Measurements from ENCODE around the gene CCDC197. TPM values are rescaled to one million over a fixed set of nuclear protein-coding genes. Genes with fewer than 3 reads are reported as not detected.

Gene CCDC197
- total and polyA plus RNA-seq, 2 of the 4 experiments (the other 2 are of a cell fraction): not detected

- Histone ChIP-seq H2AK9ac (replicated peaks; ENCODE audit: low read depth, low read length, poor library complexity) (no peak overlapping the region), H2BK15ac (ENCODE audit: low read depth, low read length) (no peak overlapping the region), H3K9me3 (ENCODE audit: control insufficient read depth, insufficient read depth, low read length) (no peaks in the 10 kb centered on the region), H3K4me1 (ENCODE audit: control insufficient read depth, insufficient read depth, low read length) (no peaks in the 10 kb centered on the region), H2AFZ (replicated peaks; ENCODE audit: low read length, poor library complexity) (no peak overlapping the region), H4K5ac (ENCODE audit: low read depth, low read length) (no peak overlapping the region), H3K9me1 (ENCODE audit: insufficient read depth, low read length) (no peaks in the 10 kb centered on the region), H2BK120ac (ENCODE audit: low read depth, low read length) (no peak overlapping the region), H3K79me1 (ENCODE audit: low read depth in 1 of 2, low read length in 2 of 2) (no peaks in the 10 kb centered on the region), H3K9ac (ENCODE audit: low read depth, low read length) (no peak overlapping the region), H3K36me3 (ENCODE audit: control insufficient read depth, insufficient read depth, low read length) (no peaks in the 10 kb centered on the region), H3K27me3 (ENCODE audit: control insufficient read depth, insufficient read depth, low read length) (peaks cover 32% of the 10 kb centered on the region; the same call in 1 of the 2 replicates), H3K4ac (ENCODE audit: low read depth, low read length) (no peak overlapping the region), H3K18ac (ENCODE audit: low read depth, low read length) (no peak overlapping the region), H3K4me3 (ENCODE audit: insufficient read depth, low read depth, low read length) (no peak overlapping the region), H2AK5ac (ENCODE audit: low read depth, low read length) (no peak overlapping the region), H3K23ac (ENCODE audit: low read depth, low read length) (no peak overlapping the region), H3K56ac (ENCODE audit: extremely low read depth, insufficient read depth, low read length) (no peak overlapping the region), H4K8ac (ENCODE audit: low read depth in 2 of 2, low read length in 2 of 2) (no peak overlapping the region), H4K91ac (ENCODE audit: insufficient read depth, low read depth, low read length) (no peak overlapping the region), H3K4me2 (ENCODE audit: low read depth, low read length) (no peak overlapping the region), H3K14ac (replicated peaks; ENCODE audit: low read depth, low read length) (no peak overlapping the region), H3K27ac (ENCODE audit: insufficient read depth, low read length) (no peak overlapping the region), H4K20me1 (ENCODE audit: insufficient read depth, low read length) (no peaks in the 10 kb centered on the region), H2BK20ac (ENCODE audit: low read depth, low read length) (no peak overlapping the region), H2BK5ac (ENCODE audit: low read depth, low read length, poor library complexity, severe bottlenecking) (no peak overlapping the region)
- TF ChIP-seq BHLHE40 (IDR thresholded peaks at IDR 0.05; ENCODE audit: low read depth, low read length): no peak
- TF ChIP-seq FOS (IDR thresholded peaks at IDR 0.05; ENCODE audit: low read depth, low read length): no peak
- TF ChIP-seq ELK1 (IDR thresholded peaks at IDR 0.05; ENCODE audit: borderline replicate concordance, low read depth, low read length): no peak
- no peak for TF ChIP-seq MAZ (IDR thresholded peaks at IDR 0.05; ENCODE audit: borderline replicate concordance, low read depth, low read length)
- no peak for TF ChIP-seq CTCF (conservative IDR thresholded peaks at IDR 0.05; ENCODE audit: low read depth, low read length)
- TF ChIP-seq MXI1 (IDR thresholded peaks at IDR 0.05; ENCODE audit: borderline replicate concordance, low read depth, low read length): no peak
- TF ChIP-seq CEBPB (IDR thresholded peaks at IDR 0.05; ENCODE audit: low read depth, low read length): no peak
- TF ChIP-seq USF2 (IDR thresholded peaks at IDR 0.05; ENCODE audit: low read depth, low read length): no peak
- no peak for TF ChIP-seq MAFK (IDR thresholded peaks at IDR 0.05; ENCODE audit: low read depth, low read length)
- TF ChIP-seq RFX5 (IDR thresholded peaks at IDR 0.05; ENCODE audit: low read depth, low read length): no peak
- no peak for TF ChIP-seq POLR2A (IDR thresholded peaks at IDR 0.05; ENCODE audit: low read depth, low read length)
- no peak for TF ChIP-seq RAD21 (IDR thresholded peaks at IDR 0.05; ENCODE audit: low read length)
- no peak for TF ChIP-seq SMC3 (IDR thresholded peaks at IDR 0.05; ENCODE audit: low read depth, low read length)
- CTCF ChIA-PET: interaction anchor here (0.8 kb wide), 1 partner anchor 71 kb away, joined by 4 read pairs; no protein-coding TSS in a partner anchor
- dilution Hi-C loops (cut with HindIII; ENCODE audit: low sequenced_read_pairs, unreplicated experiment): no loop called here
- no peak for DNase-seq
- POLR2A ChIA-PET (ENCODE audit: unreplicated experiment): interaction anchor here (1.0 kb wide), 1 partner anchor 119 kb away, joined by 12 read pairs; the partner anchor contains the start of gene IFI27L2
- in situ Hi-C loops (cut with MboI; ENCODE audit: low sequenced_read_pairs): no loop called here
- BruUV-seq (replicated peaks): no TSS peak
- WGBS, 2 experiments (ENCODE audit: extremely low coverage in 2 of 2, insufficient read length in 1 of 2): 58% methylated on average over 2 of the region's 6 CpGs; no CpG with 5 or more reads in 1 of the 2 experiments
- no peak for ATAC-seq (ENCODE audit: low read depth)
- intact Hi-C loops (cut with micrococcal nuclease): no loop called here
Measured at GRCh38 chr14:94010625-94011024, 13.5 kb downstream of the CCDC197 start.

Measured in IMR-90 (cell line).